Prostate gland (tissue), 2 donors: ENCODE measurements around the gene SELENOT.

Experiments
- CTCF ChIP-seq, 4 experiments: fragments of 200-600 bp in 2 of 4; fragments of 450-650 bp in 2 of 4; sonication (generic) in 2 of 4; IDR thresholded peaks; 1 replicate in 3 of 4; 2 replicates in 1 of 4; pipeline ENCODE4 v1.5.1; 2016 to 2019; ENCODE audit warnings: antibody characterized with exemption in 4 of 4, mild to moderate bottlenecking in 2 of 4, moderate library complexity in 2 of 4
- POLR2A ChIP-seq: fragments of 450-650 bp; IDR thresholded peaks from one replicate; pipeline ENCODE4 v1.6.1; 2016; ENCODE audit warnings: antibody characterized with exemption, mild to moderate bottlenecking
- POLR2AphosphoS5 ChIP-seq: sonication (generic); formaldehyde crosslinking; IDR thresholded peaks from one replicate; pipeline ENCODE4 v1.6.1; 2017; ENCODE audit warnings: antibody characterized with exemption

GRCh38 chr3:150607267-150608065 is 4.3 kb downstream of the SELENOT start:
- no peak for TF ChIP-seq CTCF (IDR thresholded peaks at IDR 0.05)
- TF ChIP-seq POLR2AphosphoS5 = no peak
- no peak for TF ChIP-seq POLR2A
